ENCODE results near the gene PNCK. TPM values are rescaled to one million over a fixed set of nuclear protein-coding genes. Genes with fewer than 3 reads are reported as not detected.

Gene PNCK
- total RNA-seq, 2 donors from 2014 or later: 8.5 to 50.6 TPM

GRCh38 chrX:153640045-153640686 lies 33.4 kb downstream of the PNCK start:
- Histone ChIP-seq H3K36me3 (no peaks in the 10 kb centered on the region), H3K27ac (no peak overlapping the region), H3K4me1 (replicated peaks) (no peaks in the 10 kb centered on the region), H3K27me3 (replicated peaks; ENCODE audit: insufficient read depth) (no peaks in the 10 kb centered on the region), H3K9me3 (no peaks in the 10 kb centered on the region), H3K4me3 (no peak overlapping the region)
- intact Hi-C loops (cut with DNase I): no loop called here
- DNase-seq (ENCODE audit: low spot score): no peak
- 92% methylated on average over 10 of the region's 23 CpGs for WGBS
- TF ChIP-seq CTCF (IDR thresholded peaks at IDR 0.05) (no peak), POLR2A (IDR thresholded peaks at IDR 0.05) (no peak), POLR2AphosphoS5 (IDR thresholded peaks at IDR 0.05) (no peak)

GRCh38 chrX:153639177-153640044 lies 34.2 kb downstream of the PNCK start:
- intact Hi-C loops (cut with DNase I): no loop called here
- Histone ChIP-seq H3K4me3 (no peak overlapping the region), H3K9me3 (no peaks in the 10 kb centered on the region), H3K36me3 (no peaks in the 10 kb centered on the region), H3K27ac (no peak overlapping the region), H3K4me1 (replicated peaks) (no peaks in the 10 kb centered on the region), H3K27me3 (replicated peaks; ENCODE audit: insufficient read depth) (no peaks in the 10 kb centered on the region)
- TF ChIP-seq CTCF (IDR thresholded peaks at IDR 0.05) (no peak), POLR2AphosphoS5 (IDR thresholded peaks at IDR 0.05) (no peak), POLR2A (IDR thresholded peaks at IDR 0.05) (no peak)
- no peak for DNase-seq (ENCODE audit: low spot score)
- WGBS: 79% methylated on average over 15 of the region's 28 CpGs

- Histone ChIP-seq H3K9me3 (no peaks in the 10 kb centered on the region), H3K27me3 (replicated peaks; ENCODE audit: insufficient read depth) (no peaks in the 10 kb centered on the region), H3K36me3 (no peaks in the 10 kb centered on the region), H3K4me1 (replicated peaks) (no peaks in the 10 kb centered on the region), H3K27ac (no peak overlapping the region), H3K4me3 (no peak overlapping the region)
- 63% methylated on average over 9 of the region's 20 CpGs for WGBS
- TF ChIP-seq POLR2A (IDR thresholded peaks at IDR 0.05) (no peak), CTCF (IDR thresholded peaks at IDR 0.05) (no peak), POLR2AphosphoS5 (IDR thresholded peaks at IDR 0.05) (no peak)
- intact Hi-C loops (cut with DNase I): no loop called here
- DNase-seq (ENCODE audit: low spot score): no peak
Observed at GRCh38 chrX:153638436-153639176, 35.0 kb downstream of the PNCK start.

GRCh38 chrX:153638041-153638371 lies 35.6 kb downstream of the PNCK start:
- H3K4me1 ChIP-seq (replicated peaks): no peaks in the 10 kb centered on the region
- no peak for TF ChIP-seq POLR2AphosphoS5 (IDR thresholded peaks at IDR 0.05)
- no peak for TF ChIP-seq CTCF (IDR thresholded peaks at IDR 0.05)
- TF ChIP-seq POLR2A (IDR thresholded peaks at IDR 0.05): no peak
- H3K27ac ChIP-seq: no peak overlapping the region
- intact Hi-C loops (cut with DNase I): no loop called here
- no peaks in the 10 kb centered on the region for H3K9me3 ChIP-seq
- 90% methylated on average over 5 of the region's 6 CpGs for WGBS
- H3K4me3 ChIP-seq: no peak overlapping the region
- no peaks in the 10 kb centered on the region for H3K27me3 ChIP-seq (replicated peaks; ENCODE audit: insufficient read depth)
- no peak for DNase-seq (ENCODE audit: low spot score)
- H3K36me3 ChIP-seq: no peaks in the 10 kb centered on the region

Measured in prostate gland (tissue), 2 donors.